ENCODE data around the gene FTSJ1. TPM values are rescaled to one million over a fixed set of nuclear protein-coding genes. Genes with fewer than 3 reads are reported as not detected.

Gene FTSJ1
- total RNA-seq, 1 donor from 2014 or later: 32.2 TPM

GRCh38 chrX:48513670-48514069 is 37.7 kb downstream of the FTSJ1 start:
- DNase-seq (ENCODE audit: low spot score): no peak
- TF ChIP-seq EZH2 (IDR thresholded peaks at IDR 0.05): no peak
- no peak for TF ChIP-seq CTCF (IDR thresholded peaks at IDR 0.05)
- TF ChIP-seq EZH2phosphoT487 (IDR thresholded peaks at IDR 0.05): no peak
- no peak overlapping the region for H3K4me2 ChIP-seq
- no peaks in the 10 kb centered on the region for H3K9me3 ChIP-seq (ENCODE audit: low read depth)
- no peaks in the 10 kb centered on the region for H3K4me1 ChIP-seq
- no peak overlapping the region for H3K4me3 ChIP-seq
- Mint-ChIP-seq H3K27ac (no peak overlapping the region), H3K4me1 (peaks cover 11% of the 10 kb centered on the region), H3K9me3 (peaks cover 26% of the 10 kb centered on the region), H3K36me3 (peaks cover 9% of the 10 kb centered on the region), H3K27me3 (ENCODE audit: insufficient read depth, low read depth) (peaks cover 6% of the 10 kb centered on the region), H3K4me3 (no peak overlapping the region)
- no peak overlapping the region for H3K27ac ChIP-seq
- no peak overlapping the region for H3K9ac ChIP-seq
- H3K36me3 ChIP-seq: no peaks in the 10 kb centered on the region
- no peaks in the 10 kb centered on the region for H3K79me2 ChIP-seq (ENCODE audit: low read depth)
- no peaks in the 10 kb centered on the region for H3K27me3 ChIP-seq
- H2AFZ ChIP-seq (replicated peaks): no peak overlapping the region
- H4K20me1 ChIP-seq (ENCODE audit: low read depth): no peaks in the 10 kb centered on the region
- no peaks in the 10 kb centered on the region for H3F3A ChIP-seq (ENCODE audit: low read depth)

- H3K4me1 ChIP-seq: no peaks in the 10 kb centered on the region
- no peak overlapping the region for H3K4me3 Mint-ChIP-seq
- no peak overlapping the region for H3K4me2 ChIP-seq
- H2AFZ ChIP-seq (replicated peaks): no peak overlapping the region
- H3K27me3 Mint-ChIP-seq (ENCODE audit: insufficient read depth, low read depth): peaks cover 6% of the 10 kb centered on the region
- H3K36me3 Mint-ChIP-seq: peaks cover 9% of the 10 kb centered on the region
- H3K79me2 ChIP-seq (ENCODE audit: low read depth): no peaks in the 10 kb centered on the region
- no peaks in the 10 kb centered on the region for H3K27me3 ChIP-seq
- no peak for DNase-seq (ENCODE audit: low spot score)
- H3K9ac ChIP-seq: no peak overlapping the region
- H3F3A ChIP-seq (ENCODE audit: low read depth): no peaks in the 10 kb centered on the region
- H3K4me1 Mint-ChIP-seq: peaks cover 11% of the 10 kb centered on the region
- TF ChIP-seq EZH2 (IDR thresholded peaks at IDR 0.05): no peak
- TF ChIP-seq CTCF (IDR thresholded peaks at IDR 0.05): no peak
- TF ChIP-seq EZH2phosphoT487 (IDR thresholded peaks at IDR 0.05): no peak
- no peak overlapping the region for H3K27ac ChIP-seq
- no peaks in the 10 kb centered on the region for H3K9me3 ChIP-seq (ENCODE audit: low read depth)
- H3K4me3 ChIP-seq: no peak overlapping the region
- no peaks in the 10 kb centered on the region for H4K20me1 ChIP-seq (ENCODE audit: low read depth)
- H3K9me3 Mint-ChIP-seq: peaks cover 25% of the 10 kb centered on the region
- no peak overlapping the region for H3K27ac Mint-ChIP-seq
- no peaks in the 10 kb centered on the region for H3K36me3 ChIP-seq
Observed at GRCh38 chrX:48514126-48514806, 38.3 kb downstream of the FTSJ1 start.

GRCh38 chrX:48514868-48515460 is 39.0 kb downstream of the FTSJ1 start:
- peaks cover 9% of the 10 kb centered on the region for H3K36me3 Mint-ChIP-seq
- Histone ChIP-seq H3K27me3 (no peaks in the 10 kb centered on the region), H3K4me2 (no peak overlapping the region), H3K79me2 (ENCODE audit: low read depth) (no peaks in the 10 kb centered on the region), H3K27ac (no peak overlapping the region), H3K4me3 (no peak overlapping the region), H4K20me1 (ENCODE audit: low read depth) (no peaks in the 10 kb centered on the region), H2AFZ (replicated peaks) (no peak overlapping the region), H3K4me1 (no peaks in the 10 kb centered on the region), H3F3A (ENCODE audit: low read depth) (no peaks in the 10 kb centered on the region), H3K9ac (no peak overlapping the region), H3K9me3 (ENCODE audit: low read depth) (no peaks in the 10 kb centered on the region), H3K36me3 (no peaks in the 10 kb centered on the region)
- no peak for TF ChIP-seq EZH2 (IDR thresholded peaks at IDR 0.05)
- TF ChIP-seq EZH2phosphoT487 (IDR thresholded peaks at IDR 0.05): no peak
- TF ChIP-seq CTCF (IDR thresholded peaks at IDR 0.05): no peak
- peaks cover 20% of the 10 kb centered on the region for H3K9me3 Mint-ChIP-seq
- no peak overlapping the region for H3K4me3 Mint-ChIP-seq
- H3K27ac Mint-ChIP-seq: no peak overlapping the region
- peaks cover 4% of the 10 kb centered on the region for H3K4me1 Mint-ChIP-seq
- DNase-seq (ENCODE audit: low spot score): no peak
- H3K27me3 Mint-ChIP-seq (ENCODE audit: insufficient read depth, low read depth): peaks cover 6% of the 10 kb centered on the region

All from neural progenitor cell (in vitro differentiated cells).